ENCODE results near the gene NDRG4.
"Not testable (repeated sequence)": the region's sequence is repeated elsewhere in the genome, so short reads cannot be mapped to it uniquely, and the experiment has no call there.

Gene NDRG4

GRCh38 chr16:58466396-58466795, 33.5 kb upstream of the NDRG4 start:
- DNase-seq: no peak

GRCh38 chr16:58467905-58468304, 32.0 kb upstream of the NDRG4 start:
- DNase-seq: no peak

DNA sequence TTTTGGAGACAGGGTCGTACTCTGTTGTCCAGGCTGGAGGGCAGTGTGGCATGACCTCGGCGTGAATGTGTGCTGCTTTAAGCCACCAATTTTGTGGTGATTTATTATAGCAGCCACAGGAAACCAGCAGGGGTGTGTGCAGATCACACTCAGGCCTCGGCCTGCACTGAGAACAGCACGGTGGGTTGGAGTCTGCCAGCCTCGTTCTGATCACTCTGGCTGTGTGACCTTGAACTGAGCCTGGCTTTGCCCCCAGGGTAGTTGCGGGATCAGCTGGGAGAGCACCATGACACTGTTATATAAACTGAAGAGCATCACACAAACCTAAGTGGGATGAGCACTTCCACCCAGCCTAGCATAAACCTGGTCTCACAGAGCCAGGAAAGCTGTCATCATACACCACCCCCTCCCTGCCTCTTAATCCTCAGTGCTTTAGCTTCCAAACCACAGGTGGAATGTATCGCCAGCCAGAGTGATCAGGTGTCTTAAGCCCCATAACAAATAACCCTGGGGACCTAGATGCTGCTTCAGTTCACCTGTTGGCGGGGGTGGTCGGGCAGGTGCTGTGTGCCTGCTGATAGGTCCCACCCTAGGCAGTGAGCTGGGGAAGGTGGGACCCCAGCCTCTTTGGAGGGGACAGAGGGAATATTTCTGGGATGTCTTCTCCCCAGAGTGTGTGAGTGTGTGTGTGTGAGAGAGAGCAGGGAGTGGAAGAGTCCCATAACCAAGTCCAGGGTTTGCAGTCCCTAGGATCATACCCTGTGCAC, 28.6 kb upstream of the NDRG4 start:
- no peak for DNase-seq

DNA sequence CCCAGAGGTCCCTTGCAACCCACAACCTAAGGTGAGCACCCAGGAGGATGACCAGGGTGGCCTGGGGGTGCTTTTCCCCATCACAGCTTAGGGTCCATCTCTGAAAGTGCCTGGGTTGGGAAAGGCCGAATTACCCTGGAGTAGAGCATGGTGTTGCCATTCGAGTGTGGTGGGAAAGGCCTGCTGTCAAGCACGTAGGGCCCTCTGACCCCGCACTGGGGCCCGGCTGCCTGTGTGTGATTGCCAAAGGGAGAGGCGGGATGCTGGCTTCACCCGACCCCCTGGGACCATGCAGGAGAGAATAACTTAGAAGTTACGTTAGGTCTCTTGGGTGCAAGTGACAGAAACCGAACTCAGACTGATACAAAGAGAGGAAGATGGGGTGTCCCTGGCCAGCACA, 27.7 kb upstream of the NDRG4 start:
- DNase-seq: no peak

- no peak for DNase-seq
Measured at GRCh38 chr16:58472827-58473226, 27.1 kb upstream of the NDRG4 start.

DNA sequence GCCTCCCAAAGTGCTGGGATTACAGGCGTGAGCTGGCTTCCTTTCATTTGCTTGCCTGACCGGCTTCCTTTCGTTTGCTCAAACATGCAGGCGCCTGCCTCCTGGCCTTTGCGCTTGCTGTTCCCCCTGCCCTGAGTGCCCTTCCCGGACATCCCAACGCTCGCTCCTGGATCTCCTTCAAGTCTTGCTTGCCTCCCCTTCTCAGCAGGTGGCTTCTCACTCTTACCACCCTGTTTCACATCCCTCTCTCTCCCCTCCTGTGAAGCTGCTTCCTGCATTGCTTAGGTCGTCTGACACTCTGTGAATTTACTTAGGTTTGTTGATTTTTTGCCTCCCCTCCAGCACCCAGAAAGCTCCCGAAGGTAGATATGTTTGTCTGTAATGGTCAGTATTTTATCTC, 25.6 kb upstream of the NDRG4 start:
- DNase-seq: no peak

GRCh38 chr16:58475091-58475619, 24.8 kb upstream of the NDRG4 start:
- no peak for DNase-seq

DNA sequence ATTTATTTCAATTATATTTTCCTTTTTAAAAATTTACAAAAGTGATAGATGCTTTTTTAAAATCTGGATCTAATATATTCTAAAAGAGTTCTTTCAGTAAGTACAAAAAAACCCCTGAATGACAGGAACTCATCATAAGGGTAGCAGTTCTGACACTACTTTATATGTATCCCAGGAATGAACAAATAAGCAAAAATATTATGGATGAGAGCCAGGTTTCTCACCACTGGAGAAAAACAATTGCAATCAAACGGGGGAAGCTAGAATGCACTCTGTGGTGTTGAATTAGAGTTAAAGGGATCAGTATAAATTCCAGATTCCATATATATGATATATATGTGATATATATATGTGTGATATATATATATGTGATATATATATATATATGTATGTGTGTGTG, 23.2 kb upstream of the NDRG4 start:
- no peak for DNase-seq

- no peak for DNase-seq
Measured at GRCh38 chr16:58478427-58478826, 21.5 kb upstream of the NDRG4 start.

GRCh38 chr16:58481226-58481869, 18.6 kb upstream of the NDRG4 start:
- no peak for DNase-seq

DNA sequence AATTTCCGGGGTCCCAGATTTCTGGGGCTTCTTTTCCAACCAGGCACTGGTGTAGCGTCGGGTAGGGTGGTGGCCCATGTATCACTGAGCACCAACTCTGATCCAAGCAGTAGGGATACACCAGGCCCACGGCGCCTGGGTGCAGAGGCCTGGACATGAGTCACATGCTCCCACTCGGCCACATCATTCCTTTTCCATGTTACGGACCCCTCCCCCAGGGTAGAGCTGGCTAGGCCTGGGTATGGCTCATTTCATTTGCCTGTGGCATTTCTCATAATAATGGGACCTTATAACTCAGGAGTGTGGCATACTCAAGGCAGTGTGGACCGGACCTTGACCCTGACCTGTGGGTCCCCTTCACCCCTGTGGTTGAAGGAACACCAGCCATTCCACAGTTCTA, 18.0 kb upstream of the NDRG4 start:
- DNase-seq: no peak

DNA sequence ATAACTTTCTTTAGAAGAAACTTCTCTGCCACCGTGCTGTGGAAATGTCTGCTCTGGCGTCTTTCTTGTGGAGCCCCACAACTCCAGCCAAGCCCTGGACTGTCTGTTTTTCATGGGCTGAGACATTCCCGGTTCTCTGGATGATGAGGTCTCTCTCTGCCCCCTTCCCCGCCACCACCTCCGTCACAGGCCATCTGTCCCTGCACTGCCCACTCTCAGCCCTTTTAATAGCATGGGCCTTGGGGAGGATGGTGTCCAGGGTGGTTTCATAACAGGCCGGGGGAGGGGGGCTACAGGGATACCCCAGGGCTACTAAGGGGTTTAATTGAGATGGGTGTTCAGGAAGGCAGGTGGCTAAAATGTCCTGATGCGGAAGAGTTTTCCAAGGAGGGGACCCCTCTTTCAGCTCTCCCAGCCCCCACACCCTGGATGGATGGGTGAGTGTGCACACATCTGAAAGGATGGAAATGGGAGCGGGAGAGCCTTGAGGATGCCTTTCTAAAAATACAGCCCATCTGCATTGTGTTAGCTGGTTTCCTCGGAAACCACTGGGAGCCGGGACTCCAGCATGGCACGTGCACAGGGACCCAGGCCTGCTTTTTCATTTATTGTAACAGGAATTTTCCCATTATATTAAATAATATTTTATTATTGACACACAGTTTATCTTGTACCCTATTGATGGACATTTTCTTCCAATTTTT, 14.6 kb upstream of the NDRG4 start:
- no peak for DNase-seq

DNA sequence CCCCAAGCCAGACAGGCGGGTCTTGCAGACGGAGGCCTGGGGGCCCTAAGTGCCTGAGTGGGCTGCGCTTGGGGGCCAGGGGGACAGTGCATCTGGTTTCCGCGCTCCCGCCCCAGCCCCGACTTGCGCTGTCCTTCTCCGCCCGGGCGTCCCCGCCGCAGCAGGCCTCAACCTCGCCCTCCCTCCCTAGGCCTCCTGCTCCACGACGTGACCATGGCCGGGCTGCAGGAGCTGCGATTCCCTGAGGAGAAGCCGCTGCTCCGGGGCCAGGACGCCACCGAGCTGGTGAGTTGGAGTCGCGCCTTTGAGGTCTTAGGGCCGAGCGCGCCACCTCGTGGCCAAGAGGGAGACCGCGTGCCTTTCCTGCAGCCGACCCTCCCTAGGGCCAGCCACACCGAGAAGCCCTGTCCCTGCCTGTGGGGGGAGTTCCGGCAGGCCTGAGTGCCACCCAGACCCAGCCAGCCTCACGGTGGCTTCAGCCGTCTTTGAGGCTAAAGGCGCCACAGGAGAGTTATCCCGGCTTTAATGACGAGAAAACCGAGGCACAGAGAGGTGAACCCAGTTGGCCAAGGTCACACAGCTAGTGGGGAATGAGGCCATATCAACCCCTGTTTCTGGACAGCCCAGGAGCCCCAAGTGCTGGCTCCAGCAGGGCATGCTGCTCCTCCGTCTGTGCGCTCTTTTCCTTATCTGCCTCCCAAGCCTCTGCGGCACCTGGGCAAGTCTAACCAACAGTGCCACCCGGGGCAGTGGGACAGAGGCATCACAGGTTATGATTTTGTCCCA, 12.2 kb upstream of the NDRG4 start:
- peak; percentile 78 for DNase-seq

GRCh38 chr16:58488531-58488930, 11.4 kb upstream of the NDRG4 start:
- DNase-seq: no peak

GRCh38 chr16:58490065-58490464, 9.9 kb upstream of the NDRG4 start:
- DNase-seq: no peak

DNA sequence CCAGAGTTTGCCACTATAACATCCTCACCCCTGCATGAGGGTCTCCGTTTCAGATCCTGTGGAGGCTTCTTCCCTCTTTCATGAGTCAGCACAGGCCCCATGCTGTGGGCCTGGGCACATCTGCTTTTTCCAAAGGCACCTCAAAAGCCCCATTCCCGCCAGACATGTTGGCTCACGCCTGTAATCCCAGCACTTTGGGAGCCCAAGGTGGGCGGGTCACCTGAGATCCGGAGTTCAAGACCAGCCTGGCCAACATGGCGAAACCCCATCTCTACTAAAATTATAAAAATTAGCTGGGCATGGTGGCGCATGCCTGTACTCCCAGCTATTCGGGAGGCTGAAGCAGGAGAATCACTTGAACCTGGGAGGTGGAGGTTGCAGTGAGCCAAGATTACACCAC, 9.4 kb upstream of the NDRG4 start:
- DNase-seq: not testable (repeated sequence)

- no peak for DNase-seq
Measured at GRCh38 chr16:58492066-58492465, 7.9 kb upstream of the NDRG4 start.

- DNase-seq: no peak
Measured at GRCh38 chr16:58492735-58493134, 7.2 kb upstream of the NDRG4 start.

- DNase-seq: no peak
Measured at GRCh38 chr16:58493756-58494431, 6.0 kb upstream of the NDRG4 start.

DNA sequence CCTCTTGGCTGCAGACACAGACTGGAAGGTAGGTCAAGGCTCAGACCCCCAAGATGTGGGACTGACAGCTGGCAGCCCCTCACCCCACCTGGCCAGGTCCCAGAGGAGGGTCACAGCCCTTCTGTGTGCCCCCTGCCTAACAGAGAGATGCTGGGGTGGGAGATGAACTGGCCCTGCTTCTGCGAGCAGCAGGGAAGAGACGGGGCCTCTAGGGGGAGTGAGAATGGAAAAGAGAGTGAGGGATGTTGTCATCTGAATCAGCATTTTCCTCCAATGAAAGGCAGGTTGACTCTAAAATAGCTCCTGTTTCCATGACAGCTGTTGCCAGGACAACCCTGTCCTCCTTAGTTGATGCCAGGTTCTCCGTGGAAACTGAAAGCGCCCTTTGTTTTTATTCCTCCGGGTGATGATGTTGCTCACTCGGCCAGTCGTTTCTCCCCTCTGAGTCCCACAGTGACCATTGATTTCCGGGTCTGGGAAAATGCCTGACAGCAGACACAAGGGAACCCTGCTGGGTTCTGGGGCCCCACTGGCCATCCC, 4.9 kb upstream of the NDRG4 start:
- DNase-seq: peak; percentile 84

DNA sequence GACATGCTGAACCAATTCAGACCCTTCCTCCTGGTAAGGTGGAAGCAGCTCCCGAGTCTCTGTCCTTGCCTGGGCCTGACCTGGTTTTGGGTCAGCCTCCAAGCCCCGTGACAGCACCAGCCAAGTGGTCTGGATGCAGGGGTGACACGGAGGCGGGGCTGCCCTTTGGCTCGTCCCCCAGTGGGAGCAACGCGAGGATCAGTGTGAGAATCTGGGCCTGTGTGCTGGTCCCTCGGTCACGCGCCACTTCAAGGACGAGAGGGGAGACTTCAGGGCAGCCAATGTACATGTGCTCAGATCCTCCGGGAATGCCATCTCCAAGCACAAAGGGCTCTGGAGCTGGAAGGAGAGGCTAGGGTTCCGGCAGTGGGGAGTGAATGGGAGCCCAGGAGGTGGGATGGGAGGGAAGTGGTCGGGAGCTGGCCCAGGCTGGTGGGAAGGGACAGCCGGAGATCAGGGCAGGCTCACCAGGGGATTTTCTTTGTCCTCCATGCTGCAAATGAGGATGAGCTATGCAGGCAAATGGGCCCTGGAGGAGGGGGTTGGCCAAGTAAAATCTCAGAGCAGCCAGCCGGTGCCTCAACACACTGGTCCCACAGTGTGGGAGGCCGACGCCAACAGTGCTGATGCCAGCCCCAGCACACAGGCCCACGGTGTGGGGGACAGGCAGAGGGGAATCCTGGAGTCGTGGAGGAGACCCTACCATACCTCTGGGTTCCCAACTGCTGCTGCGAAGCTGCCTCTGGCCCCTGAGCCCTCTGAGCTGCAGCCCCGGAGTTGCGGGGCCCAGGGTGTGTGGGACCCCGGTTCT, 4.2 kb upstream of the NDRG4 start:
- no peak for DNase-seq

Data from activated CD4-positive, alpha-beta T cell treated with anti-CD3 and anti-CD28 coated beads, Interleukin-2, Interleukin-6, amounts not matched to agents 100 ng/mL and 50 ng/mL, durations not matched to agents 16 hours and 8 hours (primary cell).